Measurements from ENCODE around the gene HELLS. TPM values are rescaled to one million over a fixed set of nuclear protein-coding genes. Genes with fewer than 3 reads are reported as not detected.
"Not testable (repeated sequence)": the region's sequence is repeated elsewhere in the genome, so short reads cannot be mapped to it uniquely, and the experiment has no call there.

HELLS gene
- polyA plus RNA-seq (ENCODE audit: insufficient read length): 7.5 TPM

DNA sequence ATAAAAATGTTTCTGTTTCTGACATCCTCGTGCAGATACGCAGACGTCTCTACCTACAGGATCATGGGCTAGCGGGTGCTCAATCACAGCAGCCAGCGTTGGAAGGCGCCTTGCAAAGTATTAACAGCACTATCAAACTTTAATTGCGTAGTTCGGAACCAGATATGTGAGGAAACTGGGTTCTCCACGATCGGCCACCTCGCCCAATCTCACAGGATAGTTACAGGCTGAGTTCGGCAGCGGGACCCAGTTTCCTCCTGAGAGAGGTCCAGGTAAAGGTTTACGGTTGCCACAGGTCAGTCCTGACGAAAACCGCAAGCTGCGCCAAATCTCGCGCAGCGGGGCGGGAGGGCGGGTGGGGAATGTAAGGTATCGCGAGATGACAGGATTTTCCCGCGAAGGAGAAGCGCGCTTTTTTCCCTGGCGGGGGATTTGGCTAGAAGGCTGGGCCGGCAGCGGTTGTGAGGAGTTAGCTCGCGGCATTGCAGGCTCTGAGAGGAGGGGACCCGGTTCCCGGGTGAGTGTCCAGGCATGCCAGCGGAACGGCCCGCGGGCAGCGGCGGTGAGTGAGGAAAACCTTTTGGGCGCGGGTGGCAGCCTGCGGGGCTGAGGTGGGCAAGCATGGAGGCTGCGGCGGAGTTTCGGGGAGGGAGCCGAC is at the start of gene HELLS:
Gene HELLS, plus strand, starts transcription at position 398 of the 658 bp plus-strand sequence. Its CDS starts 134 bp downstream, at position 532.
- DNase-seq (ENCODE audit: low read depth): peak; percentile 81

GRCh38 chr10:94496010-94496409 is 49.6 kb upstream of the HELLS start:
- DNase-seq (ENCODE audit: low read depth): no peak

GRCh38 chr10:94496646-94497045 is 48.9 kb upstream of the HELLS start:
- no peak for DNase-seq (ENCODE audit: low read depth)

DNA sequence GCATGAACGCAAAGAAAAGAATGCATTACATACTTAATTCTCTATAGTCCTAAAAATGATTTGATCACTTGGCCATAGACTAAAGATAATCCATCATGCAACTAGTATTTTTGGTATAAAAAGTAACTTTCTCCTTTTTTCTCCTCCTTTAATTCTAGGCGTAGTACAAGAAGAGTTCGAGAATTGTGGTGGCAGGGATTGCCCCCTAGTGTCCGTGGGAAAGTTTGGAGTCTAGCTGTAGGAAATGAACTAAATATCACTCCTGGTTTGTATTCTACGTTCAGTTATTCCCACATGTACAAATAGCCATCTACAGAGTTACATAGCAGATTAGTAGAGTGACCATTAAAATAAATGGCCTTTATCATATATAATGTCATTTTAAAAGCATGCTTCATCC is 45.5 kb upstream of the HELLS start:
- DNase-seq (ENCODE audit: low read depth): no peak

GRCh38 chr10:94521276-94522250 is 24.0 kb upstream of the HELLS start:
- DNase-seq (ENCODE audit: low read depth): no peak

- DNase-seq (ENCODE audit: low read depth): no peak
Observed at GRCh38 chr10:94524146-94524545, 21.4 kb upstream of the HELLS start.

DNA sequence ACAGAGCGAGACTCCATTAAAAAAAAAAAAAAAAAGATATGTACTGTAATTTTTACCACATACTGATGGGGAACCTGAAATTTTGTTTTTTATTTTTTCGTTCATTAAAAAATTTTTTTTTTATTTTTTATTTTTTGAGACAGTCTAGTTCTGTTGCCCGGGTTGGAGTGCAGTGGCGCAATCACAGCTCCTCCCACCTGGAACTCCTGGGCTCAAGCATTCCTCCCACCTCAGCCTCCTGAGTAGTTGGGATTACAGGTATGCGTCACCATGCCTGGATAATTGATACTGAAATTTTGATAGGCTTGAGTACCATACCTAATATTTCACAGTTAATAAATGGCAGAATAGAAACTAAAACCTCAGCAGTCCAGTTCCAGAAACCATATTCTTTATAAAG is 20.9 kb upstream of the HELLS start:
- DNase-seq (ENCODE audit: low read depth): no peak

DNA sequence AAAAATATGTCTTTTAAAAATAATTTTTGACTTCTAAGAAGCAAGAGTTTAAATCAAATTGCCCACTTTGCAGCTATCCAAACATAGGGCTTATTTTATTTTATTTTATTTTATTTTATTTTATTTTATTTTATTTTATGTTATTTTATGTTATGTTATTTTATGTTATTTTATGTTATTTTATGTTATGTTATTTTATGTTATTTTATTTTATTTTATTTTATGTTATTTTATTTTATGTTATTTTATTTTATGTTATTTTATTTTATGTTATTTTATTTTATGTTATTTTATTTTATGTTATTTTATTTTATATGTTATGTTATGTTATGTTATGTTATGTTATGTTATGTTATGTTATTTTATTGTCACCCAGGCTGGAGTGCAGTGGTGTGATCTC is 14.0 kb upstream of the HELLS start:
- not testable (repeated sequence) for DNase-seq (ENCODE audit: low read depth)

DNA sequence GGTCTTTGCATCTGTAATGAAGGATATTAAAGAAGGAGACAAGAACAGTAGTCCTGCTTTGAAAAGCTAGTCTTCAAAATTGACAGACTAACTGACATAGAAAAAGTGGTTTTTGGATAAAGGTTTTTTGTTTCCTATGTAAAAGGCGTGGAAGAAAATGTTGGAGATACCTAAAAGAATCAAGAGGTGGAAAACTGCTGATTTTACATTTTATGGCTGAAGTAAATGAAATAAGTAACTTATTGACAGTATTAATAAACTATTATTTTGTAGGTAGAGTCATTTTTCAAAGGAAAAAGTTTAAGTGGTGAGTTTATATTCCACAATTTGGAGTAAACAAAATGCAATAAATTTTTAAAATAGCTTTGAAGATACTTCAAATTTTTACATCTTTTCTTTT is 12.6 kb upstream of the HELLS start:
- DNase-seq (ENCODE audit: low read depth): no peak

- DNase-seq (ENCODE audit: low read depth): not testable (repeated sequence)
Observed at GRCh38 chr10:94542282-94542681, 3.3 kb upstream of the HELLS start.

DNA sequence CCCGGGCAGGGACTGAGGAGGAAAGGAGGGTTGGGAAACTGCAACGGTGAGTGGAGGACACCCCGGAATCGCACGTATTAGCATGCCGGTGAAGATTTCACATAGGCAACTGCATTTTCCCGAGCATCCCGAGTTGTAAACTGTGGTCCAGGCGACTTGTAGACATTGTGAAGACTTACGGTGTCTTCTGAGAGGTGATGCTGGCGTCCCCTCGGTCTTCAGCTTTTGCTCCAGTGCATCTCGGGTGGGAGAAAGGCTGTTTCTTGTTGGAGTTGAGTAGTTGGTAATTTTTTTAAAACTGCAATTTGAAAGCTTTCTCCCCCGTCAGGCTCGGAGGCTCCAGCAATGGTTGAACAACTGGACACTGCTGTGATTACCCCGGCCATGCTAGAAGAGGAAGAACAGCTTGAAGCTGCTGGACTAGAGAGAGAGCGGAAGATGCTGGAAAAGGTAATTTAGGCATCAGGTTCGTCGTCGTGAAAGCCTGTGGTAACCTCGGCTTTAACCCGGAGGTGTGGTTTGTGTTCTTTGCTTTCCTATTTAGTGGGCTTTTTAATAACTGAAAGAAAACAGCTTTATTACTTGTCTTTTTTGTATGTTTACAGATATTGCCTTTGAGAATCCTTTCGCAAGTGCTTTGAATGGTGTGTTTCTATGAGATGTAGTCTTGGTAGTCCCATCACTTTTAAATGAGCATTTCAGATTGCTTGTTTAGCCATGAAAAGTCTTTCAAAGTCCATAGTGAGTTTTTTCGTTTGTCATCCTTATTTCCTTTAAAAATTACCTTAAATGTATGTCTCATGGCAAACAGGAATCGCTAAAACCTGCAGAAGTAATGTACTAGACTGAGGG is 687 bp downstream of the HELLS start:
- no peak for DNase-seq (ENCODE audit: low read depth)

GRCh38 chr10:94546901-94547185 is 1.3 kb downstream of the HELLS start:
- no peak for DNase-seq (ENCODE audit: low read depth)

GRCh38 chr10:94549221-94549620 is 3.6 kb downstream of the HELLS start:
- DNase-seq (ENCODE audit: low read depth): no peak

DNA sequence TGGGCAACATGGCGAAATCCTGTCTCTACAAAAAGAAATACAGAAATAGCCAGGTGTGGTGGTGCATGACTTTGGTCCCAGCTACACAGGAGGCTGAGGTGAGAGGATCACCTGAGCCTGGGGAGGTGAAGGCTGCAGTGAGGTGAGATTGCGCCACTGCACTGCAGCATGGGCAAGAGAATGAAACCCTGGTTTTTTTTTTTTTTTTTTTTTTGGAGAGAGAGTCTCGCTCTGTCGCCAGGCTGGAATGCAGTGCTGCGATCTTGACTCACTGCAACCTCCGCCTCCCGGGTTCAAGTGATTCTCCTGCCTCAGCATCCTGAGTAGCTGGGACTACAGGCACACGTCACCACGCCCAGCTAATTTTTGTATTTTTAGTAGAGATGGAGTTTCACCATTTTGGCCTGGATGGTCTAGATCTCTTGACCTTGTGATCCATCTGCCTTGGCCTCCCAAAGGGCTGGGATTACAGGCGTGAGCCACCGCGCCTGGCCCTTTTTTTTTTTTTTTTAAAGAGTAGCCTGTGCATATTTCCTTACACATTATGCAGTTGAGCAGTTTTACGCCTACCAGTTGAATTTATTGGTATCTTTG is 22.2 kb downstream of the HELLS start:
- DNase-seq (ENCODE audit: low read depth): not testable (repeated sequence)

DNA sequence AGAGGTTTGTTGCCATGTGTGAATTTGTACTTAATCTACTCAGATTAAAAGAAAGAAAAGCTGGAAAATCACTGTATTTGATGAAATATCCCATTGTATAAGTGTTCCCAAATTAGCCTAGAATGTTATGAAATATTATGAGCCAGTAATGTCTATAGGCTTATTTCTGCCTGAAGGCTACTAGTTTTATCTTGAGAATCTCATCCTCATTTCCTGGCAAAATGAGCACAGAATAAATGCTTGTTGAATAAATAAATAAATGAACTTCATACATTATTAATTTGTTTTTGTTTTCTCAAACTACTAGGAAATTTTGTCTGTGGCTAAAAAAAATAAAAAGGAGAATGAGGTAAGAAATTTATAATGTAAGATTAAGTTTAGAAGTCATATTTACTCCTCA is 25.5 kb downstream of the HELLS start:
- no peak for DNase-seq (ENCODE audit: low read depth)

DNA sequence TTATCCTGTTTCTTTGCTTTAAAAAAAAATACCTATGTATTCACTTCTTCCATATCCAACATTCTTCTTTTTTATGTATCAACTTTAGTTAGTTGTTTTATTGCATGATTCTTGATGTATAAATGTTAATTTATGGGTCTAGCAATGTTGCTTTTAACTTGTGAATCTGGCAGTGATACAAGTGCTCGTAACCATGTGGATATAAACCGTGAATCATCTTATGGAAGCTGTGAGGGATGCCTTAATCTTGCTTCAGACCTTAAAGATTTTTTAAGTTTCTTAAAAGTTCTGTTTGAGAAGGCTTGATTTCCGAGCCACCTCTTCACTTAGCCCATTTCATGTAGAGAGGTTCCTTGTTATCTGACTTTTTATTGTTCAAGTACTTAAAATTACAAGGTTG is 25.9 kb downstream of the HELLS start:
- no peak for DNase-seq (ENCODE audit: low read depth)

DNA sequence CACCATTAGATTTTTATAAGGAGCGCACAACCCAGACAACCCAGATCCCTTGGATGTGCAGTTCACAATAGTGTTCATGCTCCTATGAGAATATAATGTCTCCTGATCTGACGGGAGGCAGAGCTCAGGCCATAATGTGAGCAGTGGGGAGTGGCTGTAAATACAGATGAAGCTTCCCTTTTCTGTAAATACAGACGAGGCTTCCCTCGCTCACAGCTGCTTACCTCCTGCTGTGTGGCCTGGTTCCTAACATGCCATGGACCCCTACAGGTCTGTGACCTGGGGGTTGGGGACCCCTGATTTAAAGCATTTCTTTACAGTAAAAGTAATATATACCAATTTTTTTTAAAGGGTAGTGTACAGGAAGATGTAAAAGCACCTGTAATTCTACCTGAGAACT is 33.2 kb downstream of the HELLS start:
- no peak for DNase-seq (ENCODE audit: low read depth)

- DNase-seq (ENCODE audit: low read depth): no peak
Observed at GRCh38 chr10:94583124-94583523, 37.5 kb downstream of the HELLS start.

DNA sequence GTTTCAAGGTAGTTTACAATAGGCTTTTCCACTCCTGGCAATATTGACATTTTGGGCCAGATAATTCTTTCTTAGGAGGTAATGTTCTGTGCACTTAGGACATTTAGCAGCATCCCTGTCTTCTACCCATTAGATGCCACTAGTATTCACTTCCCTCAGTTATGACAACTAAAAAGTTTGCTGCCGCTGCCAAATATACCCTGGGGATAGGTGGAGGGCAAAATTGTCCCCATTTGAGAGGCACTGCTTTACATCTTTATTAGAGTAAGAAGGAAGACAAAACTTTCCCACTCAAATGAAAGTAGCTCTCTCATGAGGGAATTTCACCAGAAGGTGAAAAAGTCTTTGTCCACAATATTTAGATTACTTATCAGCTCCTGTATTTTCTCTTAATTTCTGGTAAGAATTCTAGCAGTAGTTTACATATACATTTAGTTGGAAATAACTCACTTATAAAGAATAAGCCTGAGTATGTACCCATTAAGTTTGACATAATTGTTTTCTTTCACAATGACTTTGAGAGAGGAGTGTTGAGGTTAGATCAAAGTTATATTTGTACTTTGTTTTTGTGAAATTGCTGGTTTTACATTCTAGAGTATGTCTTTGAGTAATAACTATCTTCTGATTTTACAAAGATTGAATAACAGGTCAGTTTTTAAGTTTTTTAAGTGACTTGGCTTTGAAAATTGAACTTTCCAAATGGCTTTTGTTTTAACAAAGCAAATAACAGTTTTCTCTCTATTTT is 46.0 kb downstream of the HELLS start:
- DNase-seq (ENCODE audit: low read depth): no peak

- no peak for DNase-seq (ENCODE audit: low read depth)
Observed at GRCh38 chr10:94602729-94603515, 57.3 kb downstream of the HELLS start.
